ENCODE measurements around the gene JAM3. TPM values are rescaled to one million over a fixed set of nuclear protein-coding genes. Genes with fewer than 3 reads are reported as not detected.
"Not testable (repeated sequence)": the region's sequence is repeated elsewhere in the genome, so short reads cannot be mapped to it uniquely, and the experiment has no call there.

Gene JAM3
- total RNA-seq, 4 donors from 2014 or later = 17.2 to 33.1 (median 20.0) TPM

DNA sequence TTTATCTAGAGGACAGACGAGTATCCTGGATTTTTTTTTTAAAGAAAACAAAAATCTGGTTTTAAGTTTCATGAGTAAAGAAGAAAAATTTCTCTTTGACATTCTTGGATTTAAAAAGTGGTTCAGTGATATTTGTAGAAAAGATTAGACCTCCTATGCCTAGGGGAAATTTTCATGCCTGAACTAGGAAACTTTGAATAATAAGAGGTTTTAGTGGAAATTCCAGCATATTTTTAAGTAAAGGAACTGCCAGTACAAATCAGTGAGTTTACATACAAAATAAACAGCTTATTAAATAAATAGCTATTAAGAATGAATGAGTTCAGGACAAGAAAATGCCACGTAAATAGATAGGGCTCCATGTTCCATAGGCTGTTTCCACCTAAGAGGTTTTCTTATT lies 17.5 kb downstream of the JAM3 start:
- DNase-seq (ENCODE audit: low spot score) (no peak), ATAC-seq (ENCODE audit: low FRiP score) (no peak)
- TF ChIP-seq, protein P1, sequence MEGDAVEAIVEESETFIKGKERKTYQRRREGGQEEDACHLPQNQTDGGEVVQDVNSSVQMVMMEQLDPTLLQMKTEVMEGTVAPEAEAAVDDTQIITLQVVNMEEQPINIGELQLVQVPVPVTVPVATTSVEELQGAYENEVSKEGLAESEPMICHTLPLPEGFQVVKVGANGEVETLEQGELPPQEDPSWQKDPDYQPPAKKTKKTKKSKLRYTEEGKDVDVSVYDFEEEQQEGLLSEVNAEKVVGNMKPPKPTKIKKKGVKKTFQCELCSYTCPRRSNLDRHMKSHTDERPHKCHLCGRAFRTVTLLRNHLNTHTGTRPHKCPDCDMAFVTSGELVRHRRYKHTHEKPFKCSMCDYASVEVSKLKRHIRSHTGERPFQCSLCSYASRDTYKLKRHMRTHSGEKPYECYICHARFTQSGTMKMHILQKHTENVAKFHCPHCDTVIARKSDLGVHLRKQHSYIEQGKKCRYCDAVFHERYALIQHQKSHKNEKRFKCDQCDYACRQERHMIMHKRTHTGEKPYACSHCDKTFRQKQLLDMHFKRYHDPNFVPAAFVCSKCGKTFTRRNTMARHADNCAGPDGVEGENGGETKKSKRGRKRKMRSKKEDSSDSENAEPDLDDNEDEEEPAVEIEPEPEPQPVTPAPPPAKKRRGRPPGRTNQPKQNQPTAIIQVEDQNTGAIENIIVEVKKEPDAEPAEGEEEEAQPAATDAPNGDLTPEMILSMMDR (IDR thresholded peaks at IDR 0.05) = no peak

DNA sequence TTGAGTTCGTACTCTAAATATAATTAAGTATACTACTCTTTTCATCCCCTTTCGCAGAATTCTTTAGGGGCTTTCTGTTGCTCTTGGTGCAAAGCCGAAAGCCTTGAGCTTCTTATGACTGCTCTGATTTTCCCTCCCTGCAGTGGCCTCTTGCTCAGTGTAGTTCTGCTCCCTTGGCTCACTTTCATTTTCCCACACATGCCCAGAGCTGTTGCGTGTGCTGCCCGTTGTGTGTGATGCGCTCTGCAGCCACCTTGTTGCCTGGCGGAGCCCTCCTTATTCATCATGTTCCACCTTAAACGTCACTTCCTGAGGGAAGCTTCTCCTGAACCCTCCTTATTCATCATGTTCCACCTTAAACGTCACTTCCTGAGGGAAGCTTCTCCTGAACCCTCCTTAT lies 23.1 kb downstream of the JAM3 start:
- DNase-seq (ENCODE audit: low spot score); ATAC-seq (ENCODE audit: low FRiP score): not testable (repeated sequence)

DNA sequence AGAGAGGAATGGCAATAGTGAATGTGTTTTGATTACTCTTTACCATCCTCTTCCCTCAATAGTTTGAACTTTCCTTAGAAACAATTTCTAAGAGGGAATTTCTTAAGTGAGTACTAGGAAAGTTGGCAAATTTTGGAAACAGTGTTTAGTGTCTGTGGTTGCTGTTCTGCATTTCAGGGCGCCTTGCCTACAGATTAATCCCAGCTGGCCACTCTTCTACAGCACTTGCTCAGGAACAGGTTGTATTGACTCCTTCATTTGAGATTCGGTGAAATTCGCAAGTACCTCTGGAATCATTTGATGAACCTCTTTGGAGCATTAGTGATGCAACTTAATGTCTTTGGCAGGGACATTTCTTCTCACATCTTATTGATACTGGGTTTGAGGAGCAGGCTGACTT lies 28.3 kb downstream of the JAM3 start:
- TF ChIP-seq, protein P1 (IDR thresholded peaks at IDR 0.05) = no peak
- ATAC-seq (ENCODE audit: low FRiP score) = no peak
- DNase-seq (ENCODE audit: low spot score) = no peak

DNA sequence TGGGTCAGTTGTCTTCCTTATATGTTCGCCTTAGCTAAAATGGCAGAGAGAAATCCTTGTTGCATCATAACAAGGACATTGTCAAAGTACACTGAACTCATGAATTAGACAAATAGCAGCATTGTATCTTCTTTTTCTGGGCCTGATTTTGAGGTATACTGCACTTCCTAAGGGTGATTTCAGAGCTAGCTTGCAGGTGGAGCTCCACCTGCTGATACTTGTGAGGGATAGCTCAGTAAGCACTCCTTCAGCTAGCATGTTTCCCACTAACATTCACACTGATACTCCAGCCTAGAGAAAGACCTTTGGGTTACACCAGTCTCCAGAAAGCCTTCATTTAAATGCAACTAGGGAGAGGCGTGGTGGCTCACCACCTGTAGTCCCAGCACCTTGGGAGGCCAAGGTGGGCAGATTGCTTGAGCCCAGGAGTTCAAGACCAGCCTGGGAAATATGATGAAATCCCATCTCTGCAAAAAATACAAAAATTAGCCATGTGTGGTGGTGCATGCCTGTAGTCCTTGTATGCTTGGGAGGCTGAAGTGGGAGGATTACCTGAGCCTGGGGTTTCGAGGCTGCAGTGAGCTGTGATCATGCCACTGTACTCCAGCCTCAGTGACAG lies 29.8 kb downstream of the JAM3 start:
- TF ChIP-seq, protein P1 (IDR thresholded peaks at IDR 0.05) = no peak
- DNase-seq (ENCODE audit: low spot score) (no peak), ATAC-seq (ENCODE audit: low FRiP score) (no peak)

DNA sequence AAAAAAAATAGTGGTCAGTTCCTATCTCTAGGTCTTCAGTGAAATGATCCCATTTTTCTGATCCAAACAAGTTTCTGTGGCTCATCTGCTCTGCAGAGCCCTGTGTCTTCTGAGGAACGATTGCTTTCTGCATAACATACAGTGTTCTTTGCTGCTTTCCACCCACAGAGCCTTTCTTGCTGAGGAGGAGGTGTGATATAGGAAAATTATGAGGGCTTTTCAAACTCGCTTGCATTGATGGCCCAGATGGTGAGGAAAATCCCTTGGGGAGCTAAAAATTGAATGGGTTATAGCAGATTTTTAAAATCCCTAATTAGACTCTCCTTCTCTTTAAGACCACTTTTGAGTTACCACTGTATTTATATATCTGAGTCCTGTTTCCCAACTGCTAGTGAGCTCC lies 31.3 kb downstream of the JAM3 start:
- TF ChIP-seq, protein P1 (IDR thresholded peaks at IDR 0.05) = no peak
- no peak for ATAC-seq (ENCODE audit: low FRiP score)

DNA sequence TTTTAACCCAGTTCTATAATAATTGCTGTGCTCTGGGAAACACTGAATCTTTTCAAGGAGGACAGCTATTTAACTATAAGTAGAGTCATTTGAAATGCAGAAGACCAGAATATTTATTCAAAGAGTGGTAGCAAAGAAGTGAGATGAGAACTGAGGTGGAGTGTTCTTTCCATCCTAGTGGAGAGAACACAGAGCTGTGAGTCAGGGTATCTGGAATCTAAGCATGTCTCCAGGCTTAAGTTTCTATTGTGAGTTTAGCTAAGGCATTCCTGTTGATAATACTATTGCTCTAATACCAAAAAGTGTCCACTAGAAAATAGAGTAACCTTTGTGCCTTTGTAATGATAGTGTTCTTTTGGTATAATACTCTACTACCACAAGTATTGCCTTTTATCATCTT lies 32.4 kb downstream of the JAM3 start:
- no peak for DNase-seq (ENCODE audit: low spot score)
- TF ChIP-seq, protein P1 (IDR thresholded peaks at IDR 0.05) = no peak
- ATAC-seq (ENCODE audit: low FRiP score) = no peak

More for the DNA sequence above, 31.3 kb downstream of the JAM3 start:
- no peak for DNase-seq (ENCODE audit: low spot score)

DNA sequence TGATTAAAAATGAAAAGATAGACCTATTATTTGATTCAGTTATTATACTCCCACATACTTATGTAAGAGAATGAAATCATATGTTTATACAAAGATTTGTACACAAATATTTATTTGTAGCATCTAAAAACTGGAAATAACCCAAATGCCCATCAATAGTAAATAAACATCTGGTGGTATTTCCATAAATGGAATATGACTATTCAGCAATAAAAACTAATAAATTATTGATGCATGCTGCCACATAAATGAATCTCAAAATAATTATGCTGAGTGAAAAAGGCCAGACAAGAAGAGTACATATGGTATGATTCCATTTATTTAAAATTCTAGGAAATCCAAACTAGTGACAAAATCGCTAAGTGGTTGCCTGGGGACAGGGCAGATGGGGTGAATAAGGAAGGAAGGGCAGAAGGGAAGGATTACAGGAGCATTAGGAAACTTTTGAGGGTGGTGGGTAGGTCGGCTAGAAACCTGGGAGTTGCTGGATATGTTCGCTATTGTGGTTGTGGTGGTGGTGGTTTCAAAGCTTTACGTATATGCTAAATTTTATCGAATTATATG lies 41.5 kb downstream of the JAM3 start:
- ATAC-seq (ENCODE audit: low FRiP score) (no peak), DNase-seq (ENCODE audit: low spot score) (no peak)
- TF ChIP-seq, protein P1 (IDR thresholded peaks at IDR 0.05) = no peak

DNA sequence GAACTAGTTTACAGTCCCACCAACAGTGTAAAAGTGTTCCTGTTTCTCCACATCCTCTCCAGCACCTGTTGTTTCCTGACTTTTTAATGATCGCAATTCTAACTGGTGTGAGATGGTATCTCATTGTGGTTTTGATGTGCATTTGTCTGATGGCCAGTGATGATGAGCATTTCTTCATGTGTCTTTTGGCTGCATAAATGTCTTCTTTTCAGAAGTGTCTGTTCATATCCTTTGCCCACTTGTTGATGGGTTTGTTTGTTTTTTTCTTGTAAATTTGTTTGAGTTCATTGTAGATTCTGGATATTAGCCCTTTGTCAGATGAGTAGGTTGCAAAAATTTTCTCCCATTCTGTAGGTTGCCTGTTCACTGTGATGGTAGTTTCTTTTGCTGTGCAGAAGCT lies 44.9 kb downstream of the JAM3 start:
- not testable (repeated sequence) for DNase-seq (ENCODE audit: low spot score); ATAC-seq (ENCODE audit: low FRiP score)
